IgD-negative memory B cell (primary cell): ENCODE data around the gene FTO. TPM values are rescaled to one million over a fixed set of nuclear protein-coding genes. Genes with fewer than 3 reads are reported as not detected.

Source experiments
- H3K27ac Mint-ChIP-seq, 3 donors: one replicate each; pipeline ENCODE4 v1.8.0; 2020 to 2022; ENCODE audit warnings: mild to moderate bottlenecking in 3 of 3, mixed read lengths in 3 of 3, moderate library complexity in 1 of 3
- H3K27me3 Mint-ChIP-seq: one replicate; pipeline ENCODE4 v1.8.0; 2021; ENCODE audit warnings: mixed read lengths
- H3K36me3 Mint-ChIP-seq: one replicate; pipeline ENCODE4 v1.8.0; 2020; ENCODE audit warnings: mild to moderate bottlenecking, mixed read lengths
- H3K4me1 Mint-ChIP-seq, 3 donors: one replicate each; pipeline ENCODE4 v1.8.0; 2020 to 2022; ENCODE audit warnings: mixed read lengths in 3 of 3, mild to moderate bottlenecking in 1 of 3
- H3K4me3 Mint-ChIP-seq, 4 donors: one replicate each; pipeline ENCODE4 v1.8.0; 2020 to 2022; ENCODE audit warnings: mild to moderate bottlenecking in 4 of 4, mixed read lengths in 4 of 4, moderate library complexity in 3 of 4
- H3K9me3 Mint-ChIP-seq, 3 donors: one replicate each; pipeline ENCODE4 v1.8.0; 2020 to 2021; ENCODE audit warnings: mixed read lengths in 3 of 3, mild to moderate bottlenecking in 1 of 3
- polyA plus RNA-seq: library from polyadenylated mRNA; unstranded; fragments of 300-500 nt; fragmentation: Illumina TruSeq; gene quantifications from one replicate; pipeline ENCODE4 v1.2.3, GENCODE V29; 2021

FTO gene
- polyA plus RNA-seq, 1 donor from 2014 or later: 53.2 TPM

- no peak overlapping the region for H3K27ac Mint-ChIP-seq
- H3K36me3 Mint-ChIP-seq: peaks cover 13% of the 10 kb centered on the region
- no peaks in the 10 kb centered on the region for H3K27me3 Mint-ChIP-seq
- no peak overlapping the region for H3K4me3 Mint-ChIP-seq
- peaks cover 0 to 1% (median 0%) of the 10 kb centered on the region in 3 donors for H3K9me3 Mint-ChIP-seq
- no peaks in the 10 kb centered on the region for H3K4me1 Mint-ChIP-seq
Observed at GRCh38 chr16:54110016-54110981, 406.3 kb downstream of the FTO start.

- Mint-ChIP-seq H3K9me3 (peaks cover 0 to 1% (median 0%) of the 10 kb centered on the region in 3 donors), H3K27ac (no peak overlapping the region), H3K36me3 (peaks cover 15% of the 10 kb centered on the region), H3K4me3 (no peak overlapping the region), H3K27me3 (no peaks in the 10 kb centered on the region), H3K4me1 (no peaks in the 10 kb centered on the region)
Observed at GRCh38 chr16:54112451-54113206, 408.7 kb downstream of the FTO start.

GRCh38 chr16:54115558-54115957 lies 411.6 kb downstream of the FTO start:
- H3K9me3 Mint-ChIP-seq: peaks cover 0 to 1% (median 0%) of the 10 kb centered on the region in 3 donors
- peaks cover 14% of the 10 kb centered on the region for H3K36me3 Mint-ChIP-seq
- H3K4me1 Mint-ChIP-seq: no peaks in the 10 kb centered on the region
- H3K27ac Mint-ChIP-seq: no peak overlapping the region
- H3K27me3 Mint-ChIP-seq: no peaks in the 10 kb centered on the region
- H3K4me3 Mint-ChIP-seq: no peak overlapping the region

- Mint-ChIP-seq H3K4me1 (no peaks in the 10 kb centered on the region), H3K9me3 (peaks cover 0 to 1% (median 0%) of the 10 kb centered on the region in 3 donors), H3K27me3 (no peaks in the 10 kb centered on the region), H3K27ac (no peak overlapping the region), H3K36me3 (peaks cover 14% of the 10 kb centered on the region), H3K4me3 (no peak overlapping the region)
Observed at GRCh38 chr16:54116124-54116655, 412.2 kb downstream of the FTO start.

- Mint-ChIP-seq H3K27me3 (no peaks in the 10 kb centered on the region), H3K4me3 (no peak overlapping the region), H3K27ac (peak overlapping the region in 1 of 3 donors; percentile 67), H3K36me3 (peaks cover 8% of the 10 kb centered on the region), H3K4me1 (no peaks in the 10 kb centered on the region), H3K9me3 (peaks cover 0 to 2% (median 1%) of the 10 kb centered on the region in 3 donors)
Observed at GRCh38 chr16:54118846-54119245, 414.9 kb downstream of the FTO start.

- no peak overlapping the region for H3K4me3 Mint-ChIP-seq
- H3K27me3 Mint-ChIP-seq: no peaks in the 10 kb centered on the region
- peaks cover 2% of the 10 kb centered on the region for H3K36me3 Mint-ChIP-seq
- no peak overlapping the region for H3K27ac Mint-ChIP-seq
- H3K9me3 Mint-ChIP-seq: peaks cover 0 to 2% (median 0%) of the 10 kb centered on the region in 3 donors
- no peaks in the 10 kb centered on the region for H3K4me1 Mint-ChIP-seq
Observed at GRCh38 chr16:54120846-54121480, 417.0 kb downstream of the FTO start.

GRCh38 chr16:54121539-54122295 lies 417.8 kb downstream of the FTO start:
- H3K27ac Mint-ChIP-seq: no peak overlapping the region
- H3K36me3 Mint-ChIP-seq: peaks cover 1% of the 10 kb centered on the region
- no peaks in the 10 kb centered on the region for H3K27me3 Mint-ChIP-seq
- no peak overlapping the region for H3K4me3 Mint-ChIP-seq
- peaks cover 0 to 2% (median 0%) of the 10 kb centered on the region in 3 donors for H3K9me3 Mint-ChIP-seq
- no peaks in the 10 kb centered on the region for H3K4me1 Mint-ChIP-seq

- H3K9me3 Mint-ChIP-seq: peaks cover 0 to 2% (median 0%) of the 10 kb centered on the region in 3 donors
- H3K4me3 Mint-ChIP-seq: no peak overlapping the region
- H3K4me1 Mint-ChIP-seq: peaks cover 0 to 2% (median 0%) of the 10 kb centered on the region in 3 donors
- H3K27me3 Mint-ChIP-seq: peaks cover 3% of the 10 kb centered on the region
- H3K27ac Mint-ChIP-seq: no peak overlapping the region
- no peaks in the 10 kb centered on the region for H3K36me3 Mint-ChIP-seq
Observed at GRCh38 chr16:54123766-54124165, 419.8 kb downstream of the FTO start.

- H3K36me3 Mint-ChIP-seq: peaks cover 4% of the 10 kb centered on the region
- peaks cover 0 to 2% (median 0%) of the 10 kb centered on the region in 3 donors for H3K4me1 Mint-ChIP-seq
- H3K9me3 Mint-ChIP-seq: peaks cover 0 to 3% (median 2%) of the 10 kb centered on the region in 3 donors
- peak overlapping the region in 1 of 4 donors; percentile 62 for H3K4me3 Mint-ChIP-seq
- peaks cover 3% of the 10 kb centered on the region for H3K27me3 Mint-ChIP-seq
- H3K27ac Mint-ChIP-seq: no peak overlapping the region
Observed at GRCh38 chr16:54125751-54126655, 422.0 kb downstream of the FTO start.

GRCh38 chr16:54126907-54127306 lies 423.0 kb downstream of the FTO start:
- Mint-ChIP-seq H3K27ac (no peak overlapping the region), H3K27me3 (peaks cover 3% of the 10 kb centered on the region), H3K9me3 (peaks cover 0 to 4% (median 3%) of the 10 kb centered on the region in 3 donors), H3K36me3 (peaks cover 4% of the 10 kb centered on the region), H3K4me3 (peak overlapping the region in 1 of 4 donors; percentile 5), H3K4me1 (peaks cover 0 to 2% (median 0%) of the 10 kb centered on the region in 3 donors)

- Mint-ChIP-seq H3K27me3 (peaks cover 3% of the 10 kb centered on the region), H3K4me3 (no peak overlapping the region), H3K36me3 (peaks cover 4% of the 10 kb centered on the region), H3K4me1 (peaks cover 0 to 2% (median 0%) of the 10 kb centered on the region in 3 donors), H3K9me3 (peaks cover 0 to 3% (median 2%) of the 10 kb centered on the region in 3 donors), H3K27ac (no peak overlapping the region)
Observed at GRCh38 chr16:54128629-54129234, 424.8 kb downstream of the FTO start.

- Mint-ChIP-seq H3K27me3 (peaks cover 3% of the 10 kb centered on the region), H3K9me3 (peaks cover 0 to 3% (median 2%) of the 10 kb centered on the region in 3 donors), H3K36me3 (peaks cover 4% of the 10 kb centered on the region), H3K27ac (no peak overlapping the region), H3K4me1 (peaks cover 0 to 2% (median 0%) of the 10 kb centered on the region in 3 donors), H3K4me3 (no peak overlapping the region)
Observed at GRCh38 chr16:54129810-54130209, 425.9 kb downstream of the FTO start.
